HEK293 (cell line): ENCODE measurements around the gene CENPP.
A peak's percentile ranks its signal among the peaks of the same experiment; 100 is the strongest.

Experiments used
- KLF16 ChIP-seq: fragments of 450-650 bp; formaldehyde crosslinking; IDR thresholded peaks from 2 replicates; pipeline ENCODE4 v1.5.1; 2017; ENCODE audit warnings: missing biosample characterization, missing genetic modification characterization
- PATZ1 ChIP-seq: fragments of 450-650 bp; formaldehyde crosslinking; IDR thresholded peaks from 2 replicates; pipeline ENCODE4 v1.5.1; 2016; ENCODE audit warnings: missing biosample characterization, missing genetic modification characterization
- PRDM2 ChIP-seq: fragments of 450-650 bp; formaldehyde crosslinking; IDR thresholded peaks from 2 replicates; pipeline ENCODE4 v1.5.1; 2016; ENCODE audit warnings: missing biosample characterization, missing genetic modification characterization, borderline replicate concordance
- SALL2 ChIP-seq: fragments of 450-650 bp; formaldehyde crosslinking; IDR thresholded peaks from 2 replicates; pipeline ENCODE4 v1.5.0; 2017; ENCODE audit warnings: missing biosample characterization, mild to moderate bottlenecking, missing genetic modification characterization, borderline replicate concordance
- SCRT1 ChIP-seq: fragments of 450-650 bp; formaldehyde crosslinking; IDR thresholded peaks from 2 replicates; pipeline ENCODE4 v1.5.1; 2016; ENCODE audit warnings: missing biosample characterization, missing genetic modification characterization, borderline replicate concordance
- ZBTB7A ChIP-seq: fragments of 450-650 bp; formaldehyde crosslinking; IDR thresholded peaks from 2 replicates; pipeline ENCODE4 v1.5.1; 2016; ENCODE audit warnings: low read depth, missing biosample characterization, missing genetic modification characterization
- ZEB2 ChIP-seq: fragments of 450-650 bp; formaldehyde crosslinking; IDR thresholded peaks from 2 replicates; pipeline ENCODE4 v1.5.1; 2016; ENCODE audit warnings: missing biosample characterization, missing genetic modification characterization
- ZNF2 ChIP-seq: fragments of 450-650 bp; formaldehyde crosslinking; IDR thresholded peaks from 2 replicates; pipeline ENCODE4 v1.5.1; 2016; ENCODE audit warnings: missing biosample characterization, missing genetic modification characterization
- ZNF202 ChIP-seq: fragments of 450-650 bp; formaldehyde crosslinking; IDR thresholded peaks from 2 replicates; pipeline ENCODE4 v1.5.1; 2016; ENCODE audit warnings: missing biosample characterization, missing genetic modification characterization, borderline replicate concordance
- ZNF311 ChIP-seq: fragments of 450-650 bp; formaldehyde crosslinking; IDR thresholded peaks from 2 replicates; pipeline ENCODE4 v1.5.1; 2017; ENCODE audit warnings: missing biosample characterization, missing genetic modification characterization, borderline replicate concordance
- ZNF423 ChIP-seq: fragments of 450-650 bp; formaldehyde crosslinking; IDR thresholded peaks from 2 replicates; pipeline ENCODE4 v1.5.1; 2016; ENCODE audit warnings: missing biosample characterization, missing genetic modification characterization
- ZNF501 ChIP-seq: fragments of 450-650 bp; formaldehyde crosslinking; IDR thresholded peaks from 2 replicates; pipeline ENCODE4 v1.5.1; 2016; ENCODE audit warnings: missing biosample characterization, missing genetic modification characterization
- ZNF514 ChIP-seq: fragments of 450-650 bp; formaldehyde crosslinking; IDR thresholded peaks from 2 replicates; pipeline ENCODE4 v1.5.1; 2016; ENCODE audit warnings: missing biosample characterization, missing genetic modification characterization
- ZNF560 ChIP-seq: fragments of 450-650 bp; formaldehyde crosslinking; IDR thresholded peaks from 2 replicates; pipeline ENCODE4 v1.5.1; 2017; ENCODE audit warnings: missing biosample characterization, missing genetic modification characterization, borderline replicate concordance
- ZNF571 ChIP-seq: fragments of 450-650 bp; formaldehyde crosslinking; IDR thresholded peaks from 2 replicates; pipeline ENCODE4 v1.5.0; 2017; ENCODE audit warnings: missing biosample characterization, missing genetic modification characterization
- ZNF670 ChIP-seq: fragments of 450-650 bp; formaldehyde crosslinking; IDR thresholded peaks from 2 replicates; pipeline ENCODE4 v1.5.1; 2016; ENCODE audit warnings: missing biosample characterization, missing genetic modification characterization, low read depth
- ZNF701 ChIP-seq: fragments of 450-650 bp; formaldehyde crosslinking; IDR thresholded peaks from 2 replicates; pipeline ENCODE4 v1.5.1; 2016; ENCODE audit warnings: missing biosample characterization, missing genetic modification characterization
- ZNF76 ChIP-seq: fragments of 450-650 bp; formaldehyde crosslinking; IDR thresholded peaks from 2 replicates; pipeline ENCODE4; 2016; ENCODE audit warnings: low read depth, missing biosample characterization, missing genetic modification characterization, borderline replicate concordance
- ZNF791 ChIP-seq: fragments of 450-650 bp; formaldehyde crosslinking; IDR thresholded peaks from 2 replicates; pipeline ENCODE4 v1.5.1; 2016; ENCODE audit warnings: missing biosample characterization, missing genetic modification characterization
- ZSCAN4 ChIP-seq: fragments of 450-650 bp; formaldehyde crosslinking; IDR thresholded peaks from 2 replicates; pipeline ENCODE4 v1.5.1; 2017; ENCODE audit warnings: missing biosample characterization, missing genetic modification characterization
- TF ChIP-seq, protein P1 (sequence below): fragments of 450-650 bp; formaldehyde crosslinking; IDR thresholded peaks from 2 replicates; pipeline ENCODE4 v1.5.1; 2017; ENCODE audit warnings: missing biosample characterization, missing genetic modification characterization
- TF ChIP-seq, protein P2 (sequence below): fragments of 450-650 bp; formaldehyde crosslinking; IDR thresholded peaks from 2 replicates; pipeline ENCODE4 v1.5.1; 2017; ENCODE audit warnings: missing biosample characterization, missing genetic modification characterization

The CENPP gene

GRCh38 chr9:92325269-92325990 is at the start of gene CENPP, which contains the start of gene NOL8 (continued):
- TF ChIP-seq ZNF560 (tag by site-specific recombination) (no peak), PRDM2 (tag by site-specific recombination) (peak; percentile 88; the same call in 1 of the 2 replicates), ZBTB7A (tag by site-specific recombination) (no peak), SALL2 (tag by site-specific recombination) (peak; percentile 90), ZNF571 (tag by site-specific recombination) (no peak), ZNF311 (tag by site-specific recombination) (no peak), ZSCAN4 (tag by site-specific recombination) (0 out of 2 replicates have a peak, but pooled peaks have one; percentile 50), PATZ1 (tag by site-specific recombination) (peak; percentile 68), ZNF76 (tag by site-specific recombination) (peak; percentile 79), ZNF514 (tag by site-specific recombination) (no peak), ZNF501 (tag by site-specific recombination) (peak; percentile 90; the same call in 1 of the 2 replicates), ZNF670 (no peak), ZNF2 (tag by site-specific recombination) (peak; percentile 98; the same call in 1 of the 2 replicates), ZNF423 (tag by site-specific recombination) (no peak), SCRT1 (tag by site-specific recombination) (no peak), ZEB2 (tag by site-specific recombination) (peak; percentile 50), ZNF202 (tag by site-specific recombination) (no peak), KLF16 (peak; percentile 97), ZNF791 (tag by site-specific recombination) (no peak), ZNF701 (no peak)
- TF ChIP-seq, protein P1, sequence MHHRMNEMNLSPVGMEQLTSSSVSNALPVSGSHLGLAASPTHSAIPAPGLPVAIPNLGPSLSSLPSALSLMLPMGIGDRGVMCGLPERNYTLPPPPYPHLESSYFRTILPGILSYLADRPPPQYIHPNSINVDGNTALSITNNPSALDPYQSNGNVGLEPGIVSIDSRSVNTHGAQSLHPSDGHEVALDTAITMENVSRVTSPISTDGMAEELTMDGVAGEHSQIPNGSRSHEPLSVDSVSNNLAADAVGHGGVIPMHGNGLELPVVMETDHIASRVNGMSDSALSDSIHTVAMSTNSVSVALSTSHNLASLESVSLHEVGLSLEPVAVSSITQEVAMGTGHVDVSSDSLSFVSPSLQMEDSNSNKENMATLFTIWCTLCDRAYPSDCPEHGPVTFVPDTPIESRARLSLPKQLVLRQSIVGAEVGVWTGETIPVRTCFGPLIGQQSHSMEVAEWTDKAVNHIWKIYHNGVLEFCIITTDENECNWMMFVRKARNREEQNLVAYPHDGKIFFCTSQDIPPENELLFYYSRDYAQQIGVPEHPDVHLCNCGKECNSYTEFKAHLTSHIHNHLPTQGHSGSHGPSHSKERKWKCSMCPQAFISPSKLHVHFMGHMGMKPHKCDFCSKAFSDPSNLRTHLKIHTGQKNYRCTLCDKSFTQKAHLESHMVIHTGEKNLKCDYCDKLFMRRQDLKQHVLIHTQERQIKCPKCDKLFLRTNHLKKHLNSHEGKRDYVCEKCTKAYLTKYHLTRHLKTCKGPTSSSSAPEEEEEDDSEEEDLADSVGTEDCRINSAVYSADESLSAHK (tag by site-specific recombination) = peak; percentile 67
- TF ChIP-seq, protein P2, sequence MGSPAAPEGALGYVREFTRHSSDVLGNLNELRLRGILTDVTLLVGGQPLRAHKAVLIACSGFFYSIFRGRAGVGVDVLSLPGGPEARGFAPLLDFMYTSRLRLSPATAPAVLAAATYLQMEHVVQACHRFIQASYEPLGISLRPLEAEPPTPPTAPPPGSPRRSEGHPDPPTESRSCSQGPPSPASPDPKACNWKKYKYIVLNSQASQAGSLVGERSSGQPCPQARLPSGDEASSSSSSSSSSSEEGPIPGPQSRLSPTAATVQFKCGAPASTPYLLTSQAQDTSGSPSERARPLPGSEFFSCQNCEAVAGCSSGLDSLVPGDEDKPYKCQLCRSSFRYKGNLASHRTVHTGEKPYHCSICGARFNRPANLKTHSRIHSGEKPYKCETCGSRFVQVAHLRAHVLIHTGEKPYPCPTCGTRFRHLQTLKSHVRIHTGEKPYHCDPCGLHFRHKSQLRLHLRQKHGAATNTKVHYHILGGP (tag by site-specific recombination) = peak; percentile 34; the same call in 1 of the 2 replicates
- TF ChIP-seq, all 188 proteins: peak for 89
